DMS 273 treated with DMSO at 0.1 percent for 48 hours (cell line): Measurements from ENCODE around the gene HSPA5.
"Not testable (repeated sequence)": the region's sequence is repeated elsewhere in the genome, so short reads cannot be mapped to it uniquely, and the experiment has no call there.

Experiments
- DNase-seq: peaks from one replicate; lab custom pipeline; 2025; lab: John Stamatoyannopoulos, UW

The HSPA5 gene

DNA sequence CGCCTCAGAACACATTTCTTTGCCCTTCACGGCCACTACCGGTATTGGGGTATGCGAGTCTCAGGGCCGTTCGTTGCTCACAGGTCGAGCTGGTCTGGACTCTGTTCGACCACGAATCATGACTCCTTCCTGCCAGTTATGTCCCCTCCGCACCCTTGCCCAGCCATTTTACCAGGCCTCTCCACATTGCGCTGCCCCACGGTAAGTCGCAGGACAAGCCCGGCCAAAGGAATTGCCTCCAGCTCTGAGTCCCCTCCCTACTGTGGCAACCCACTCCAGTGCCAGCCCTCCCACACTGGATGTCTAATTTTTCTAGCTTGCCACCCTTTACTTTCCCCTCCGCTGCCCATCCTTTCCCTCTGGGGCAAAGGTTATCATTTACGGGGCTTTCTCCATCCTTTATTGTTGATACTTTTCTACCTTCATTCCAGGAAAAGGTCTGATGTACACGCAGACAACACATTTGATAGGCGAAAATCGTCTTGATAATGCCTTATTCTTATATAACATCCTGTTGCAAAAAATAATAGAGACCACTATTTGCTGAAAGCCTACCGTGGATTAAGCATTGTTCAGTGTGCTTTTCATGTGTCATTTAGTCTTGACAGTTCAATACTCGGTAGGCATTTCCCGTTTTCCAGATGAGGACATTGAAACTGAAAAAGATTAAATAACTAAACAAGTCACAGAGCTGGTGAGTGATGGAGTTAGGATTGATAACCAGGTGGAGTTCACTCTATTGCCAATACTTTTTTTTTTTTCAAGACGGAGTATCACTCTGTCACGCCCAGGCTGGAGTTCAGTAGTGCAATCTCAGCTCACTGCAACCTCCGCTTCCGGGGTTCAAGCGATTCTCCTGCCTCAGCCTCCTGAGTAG is 958 bp upstream of the HSPA5 start:
- no peak for DNase-seq

GRCh38 chr9:125240649-125240999 is 519 bp downstream of the HSPA5 start:
- DNase-seq: no peak

DNA sequence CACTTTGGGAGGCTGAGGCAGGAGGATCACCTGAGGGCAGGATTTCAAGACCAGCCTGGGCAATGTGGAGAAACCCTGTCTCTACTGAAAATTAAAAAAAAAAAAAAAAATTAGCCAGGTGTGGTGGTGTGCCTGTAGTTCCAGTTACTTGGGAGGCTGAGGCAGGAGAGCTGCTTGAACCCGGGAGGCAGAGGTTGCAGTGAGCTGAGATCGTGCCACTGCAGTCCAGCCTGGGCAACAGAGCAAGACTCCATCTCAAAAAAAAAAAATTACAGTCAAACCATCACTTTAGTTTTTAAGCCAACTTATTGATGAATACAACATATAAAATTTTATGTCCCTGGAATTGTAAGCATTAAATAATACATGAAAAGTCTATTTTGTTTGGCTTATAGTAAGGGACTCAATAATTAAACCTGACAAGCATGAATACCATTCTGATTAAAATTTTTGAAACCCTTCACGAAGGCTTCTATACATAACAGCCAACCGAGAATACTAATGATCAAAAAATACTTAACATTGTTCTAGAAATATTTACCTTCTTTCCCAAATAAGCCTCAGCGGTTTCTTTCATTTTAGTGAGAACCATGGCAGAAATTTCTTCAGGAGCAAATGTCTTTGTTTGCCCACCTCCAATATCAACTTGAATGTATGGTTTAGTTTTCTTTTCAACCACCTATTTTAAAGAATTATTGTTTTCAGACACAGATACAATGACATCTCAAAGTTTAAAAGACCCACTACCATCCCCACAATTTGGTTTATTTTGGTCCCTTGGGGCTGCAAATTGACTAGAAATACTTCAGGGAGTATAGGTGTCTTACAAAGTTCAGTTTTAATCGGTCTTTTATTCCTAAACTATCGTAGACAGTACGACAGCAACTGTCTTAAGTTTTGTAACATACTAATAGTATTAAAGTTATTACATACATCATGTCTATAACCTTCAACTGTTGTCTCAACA is 1.2 kb downstream of the HSPA5 start:
- DNase-seq: no peak

DNA sequence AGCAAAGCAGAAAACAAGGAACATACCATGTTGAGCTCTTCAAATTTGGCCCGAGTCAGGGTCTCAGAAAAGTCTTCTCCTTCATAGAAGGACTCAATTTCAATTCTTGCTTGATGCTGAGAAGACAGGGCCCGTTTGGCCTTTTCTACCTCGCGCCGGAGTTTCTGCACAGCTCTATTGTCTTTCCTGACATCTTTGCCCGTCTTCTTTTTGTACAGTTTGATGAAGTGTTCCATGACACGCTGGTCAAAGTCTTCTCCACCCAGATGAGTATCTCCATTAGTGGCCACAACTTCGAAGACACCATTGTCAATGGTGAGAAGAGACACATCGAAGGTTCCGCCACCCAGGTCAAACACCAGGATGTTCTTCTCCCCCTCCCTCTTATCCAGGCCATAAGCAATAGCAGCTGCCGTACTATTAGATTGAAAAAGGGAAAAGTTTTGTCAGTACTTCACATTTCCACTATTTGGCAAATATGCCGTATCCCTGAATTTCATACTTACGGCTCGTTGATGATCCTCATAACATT is 2.2 kb downstream of the HSPA5 start:
- DNase-seq: no peak

- DNase-seq: no peak
These were observed 2.8 kb downstream of the HSPA5 start for GRCh38 chr9:125238127-125238914.

DNA sequence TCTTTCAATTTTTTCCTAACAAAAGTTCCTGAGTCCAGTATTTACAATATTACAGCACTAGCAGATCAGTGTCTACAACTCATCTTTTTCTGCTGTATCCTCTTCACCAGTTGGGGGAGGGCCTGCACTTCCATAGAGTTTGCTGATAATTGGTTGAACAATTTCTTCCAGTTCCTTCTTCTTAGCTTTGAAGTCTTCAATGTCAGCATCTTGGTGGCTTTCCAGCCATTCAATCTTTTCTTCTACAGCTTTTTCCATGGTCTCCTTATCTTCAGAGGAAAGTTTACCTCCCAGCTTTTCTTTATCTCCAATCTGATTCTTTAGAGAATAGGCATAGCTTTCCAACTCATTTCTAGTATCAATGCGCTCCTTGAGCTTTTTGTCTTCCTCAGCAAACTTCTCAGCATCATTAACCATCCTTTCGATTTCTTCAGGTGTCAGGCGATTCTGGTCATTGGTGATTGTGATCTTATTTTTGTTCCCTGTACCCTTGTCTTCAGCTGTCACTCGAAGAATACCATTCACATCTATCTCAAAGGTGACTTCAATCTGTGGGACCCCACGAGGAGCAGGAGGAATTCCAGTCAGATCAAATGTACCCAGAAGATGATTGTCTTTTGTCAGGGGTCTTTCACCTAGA is 4.5 kb downstream of the HSPA5 start:
- not testable (repeated sequence) for DNase-seq

DNA sequence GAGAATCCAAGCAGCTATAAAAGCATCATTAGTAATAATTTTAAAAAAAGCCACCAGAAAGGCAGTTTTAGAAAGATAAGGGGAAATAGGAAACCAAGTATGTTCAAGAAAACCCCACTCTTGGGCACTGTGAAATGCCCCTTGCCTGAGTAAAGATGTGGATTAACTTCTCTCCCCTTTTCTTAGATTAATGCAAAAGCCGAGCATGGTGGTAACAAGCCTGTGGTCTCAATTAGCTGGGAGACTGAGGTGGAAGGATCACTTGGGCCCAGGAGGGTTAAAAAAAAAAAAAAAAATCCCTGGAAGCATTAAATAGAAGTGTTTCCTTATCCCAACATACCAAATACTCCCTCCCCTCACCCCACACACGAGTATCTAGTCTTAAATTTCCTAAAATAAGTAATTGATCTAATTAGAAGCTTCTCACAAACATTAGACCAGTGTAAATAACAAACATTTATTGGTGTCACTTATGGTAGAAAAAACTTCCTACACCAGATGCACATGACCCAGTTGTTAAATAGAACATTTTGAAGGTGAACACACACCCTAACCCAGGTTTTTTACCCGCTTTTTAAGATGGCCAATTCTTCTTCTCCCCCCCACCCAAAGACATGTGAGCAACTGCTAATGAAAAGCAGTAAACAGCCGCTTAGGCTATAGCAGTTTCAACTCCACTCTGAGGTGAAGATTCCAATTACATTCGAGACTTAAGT is 5.2 kb downstream of the HSPA5 start:
- no peak for DNase-seq

GRCh38 chr9:125234099-125234498 is 7.0 kb downstream of the HSPA5 start:
- not testable (repeated sequence) for DNase-seq

GRCh38 chr9:125233678-125234077 is 7.5 kb downstream of the HSPA5 start:
- DNase-seq: no peak

GRCh38 chr9:125227761-125228160 is 13.4 kb downstream of the HSPA5 start:
- no peak for DNase-seq

DNA sequence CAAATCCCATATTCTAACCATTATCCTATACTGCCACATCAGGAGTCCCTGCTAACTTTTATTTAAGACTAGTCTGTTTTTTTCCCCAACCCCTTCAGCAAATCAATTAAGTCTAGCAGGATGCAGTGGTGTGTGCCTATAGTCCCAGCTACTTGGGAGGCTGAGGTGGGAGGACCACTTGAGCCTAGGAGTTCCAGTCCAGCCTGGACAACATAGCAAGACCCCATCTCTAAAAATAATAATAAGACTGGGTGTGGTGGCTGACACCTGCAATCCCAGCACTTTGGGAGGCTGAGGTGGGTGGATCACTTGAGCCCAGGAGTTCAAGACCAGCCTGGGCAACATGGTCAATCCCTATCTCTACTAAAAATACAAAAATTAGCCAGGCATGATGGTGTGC is 16.3 kb downstream of the HSPA5 start:
- DNase-seq: not testable (repeated sequence)

- no peak for DNase-seq
These were observed 22.5 kb downstream of the HSPA5 start for GRCh38 chr9:125218621-125219020.

DNA sequence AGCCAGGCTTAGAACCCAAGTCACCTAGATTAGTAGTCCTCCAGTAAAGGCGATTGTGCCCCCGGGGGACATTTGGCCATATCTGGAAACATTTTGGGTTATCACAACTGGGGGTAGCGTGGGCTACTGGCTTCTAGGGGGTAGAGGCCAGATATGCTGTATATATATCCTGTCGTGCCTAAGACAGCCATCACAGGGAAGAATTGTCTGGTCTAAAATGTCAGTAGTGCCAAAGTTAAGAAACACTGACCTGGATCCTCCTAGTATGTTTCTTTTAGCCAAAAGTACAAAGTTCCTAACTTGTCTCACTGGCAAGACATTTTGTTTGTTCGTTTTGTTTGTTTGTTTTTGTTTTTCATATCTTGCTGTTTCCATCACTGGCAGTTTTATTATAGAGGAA is 27.0 kb downstream of the HSPA5 start:
- no peak for DNase-seq

GRCh38 chr9:125204477-125204876 is 36.7 kb downstream of the HSPA5 start:
- DNase-seq: no peak

- DNase-seq: peak; percentile 84
These were observed 38.1 kb downstream of the HSPA5 start for GRCh38 chr9:125202846-125203618.

GRCh38 chr9:125200216-125201047 is 40.7 kb downstream of the HSPA5 start, which contains the start of gene RABEPK:
Gene RABEPK, plus strand, starts transcription at chr9:125200542. Its CDS starts 2,472 bp downstream, at chr9:125203014.
- DNase-seq: peak; percentile 77

GRCh38 chr9:125195591-125195990 is 45.6 kb downstream of the HSPA5 start:
- not testable (repeated sequence) for DNase-seq

GRCh38 chr9:125194466-125194865 is 46.7 kb downstream of the HSPA5 start:
- not testable (repeated sequence) for DNase-seq

DNA sequence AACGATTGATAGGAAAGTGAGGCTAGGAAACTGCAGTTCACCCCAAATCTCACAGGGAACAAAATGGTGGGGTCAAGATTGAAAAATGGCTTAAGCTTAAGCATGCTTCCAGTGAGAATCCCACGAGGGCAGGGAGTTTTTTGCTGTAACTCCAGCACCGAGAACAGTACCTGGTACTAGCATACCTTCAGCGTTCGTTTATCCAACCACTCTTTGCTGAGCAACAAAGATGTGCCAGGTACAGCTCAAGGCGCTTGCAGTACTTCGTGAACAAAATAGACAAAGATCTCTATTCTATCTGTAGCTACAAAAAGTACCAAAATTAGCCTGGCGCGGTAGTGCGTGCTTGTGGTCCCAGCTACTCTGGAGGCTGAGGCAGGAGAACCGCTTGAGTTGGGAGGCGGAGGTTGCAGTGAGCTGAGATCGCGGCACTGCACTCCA is 50.8 kb downstream of the HSPA5 start:
- no peak for DNase-seq
